ENCODE measurements around the gene ZFHX3.

The ZFHX3 gene

GRCh38 chr16:72969812-72970211 lies 78.1 kb downstream of the ZFHX3 start:
- DNase-seq, result no peak

DNA sequence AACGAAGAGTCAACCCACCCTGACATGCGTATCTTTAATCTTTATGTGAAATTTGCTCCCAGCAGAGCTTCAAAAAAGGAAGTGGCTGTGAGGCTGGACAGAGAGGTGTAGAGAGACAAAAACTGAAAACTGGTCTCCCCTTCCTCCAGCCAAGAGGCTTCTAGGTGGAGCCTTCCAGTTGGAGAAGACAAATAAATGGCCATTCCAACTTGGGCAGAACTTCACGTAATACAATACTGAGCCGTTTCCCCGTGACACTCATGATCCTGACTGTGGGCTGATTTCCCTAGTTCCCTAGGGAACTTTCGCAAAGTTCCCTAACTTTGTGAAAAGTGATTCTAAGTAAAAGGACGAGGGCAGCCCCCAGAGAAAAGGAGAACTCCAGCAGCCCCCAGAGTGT lies 78.8 kb downstream of the ZFHX3 start:
- no peak for DNase-seq

GRCh38 chr16:72967941-72968340 lies 80.0 kb downstream of the ZFHX3 start:
- no peak for DNase-seq

DNA sequence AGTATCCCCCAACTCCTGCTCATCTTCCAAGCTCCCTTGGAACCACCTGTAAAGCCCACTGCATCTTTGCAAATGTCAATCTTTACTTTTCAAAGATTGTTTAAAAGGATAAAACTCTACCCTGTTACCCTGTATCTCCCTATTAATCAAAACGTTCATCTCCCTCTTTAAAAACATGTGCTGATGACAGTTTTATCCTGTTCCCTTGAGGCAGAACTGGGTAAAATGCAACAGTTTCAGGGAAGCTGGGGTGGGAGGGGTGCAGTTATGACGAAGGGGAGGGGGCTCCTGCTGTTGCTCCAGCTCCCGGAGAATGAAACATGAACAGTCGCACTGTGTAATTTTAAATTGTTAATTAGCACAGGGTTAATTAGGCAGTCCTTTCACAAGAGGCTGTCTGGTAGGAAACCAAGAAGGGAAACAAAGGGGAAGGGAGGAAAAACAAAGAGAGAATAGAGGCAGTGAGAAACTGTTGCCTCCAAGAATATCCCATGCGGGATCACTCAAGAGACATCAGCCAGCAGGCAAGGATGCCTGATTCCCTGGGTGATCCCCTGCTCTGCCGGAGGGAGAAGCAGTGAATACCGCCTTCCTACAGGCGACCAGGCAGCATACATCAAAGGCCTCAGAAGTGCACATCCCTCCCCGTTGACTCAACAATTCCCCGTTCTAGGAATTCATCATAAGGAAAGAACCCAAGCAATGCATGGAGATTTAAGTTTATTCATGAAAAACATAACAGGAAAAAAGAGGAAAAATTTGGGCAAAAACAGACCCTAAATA lies 84.2 kb downstream of the ZFHX3 start:
- no peak for DNase-seq

DNA sequence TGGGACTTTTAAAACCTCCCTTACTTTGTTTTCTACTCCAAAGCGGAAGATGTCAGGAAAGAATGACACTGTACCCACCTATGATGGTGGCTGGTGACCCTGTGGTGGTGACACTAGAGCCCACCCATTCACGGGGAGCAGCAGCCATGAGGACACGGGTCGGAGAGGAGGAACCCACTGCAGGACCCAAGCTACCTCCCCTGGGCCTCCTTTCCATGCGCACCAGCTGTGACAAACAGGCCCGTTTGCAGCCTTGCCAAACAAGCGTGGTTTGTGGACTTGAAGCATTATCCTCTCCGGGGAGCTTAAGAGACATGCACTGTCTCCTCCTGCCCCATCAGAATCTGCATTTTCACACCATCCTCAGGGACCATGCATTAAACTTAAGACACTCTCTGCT lies 85.6 kb downstream of the ZFHX3 start:
- DNase-seq, result no peak

- DNase-seq, result no peak
Observed at GRCh38 chr16:72961863-72962262, 86.1 kb downstream of the ZFHX3 start.

GRCh38 chr16:72961115-72961832 lies 86.7 kb downstream of the ZFHX3 start:
- no peak for DNase-seq

DNA sequence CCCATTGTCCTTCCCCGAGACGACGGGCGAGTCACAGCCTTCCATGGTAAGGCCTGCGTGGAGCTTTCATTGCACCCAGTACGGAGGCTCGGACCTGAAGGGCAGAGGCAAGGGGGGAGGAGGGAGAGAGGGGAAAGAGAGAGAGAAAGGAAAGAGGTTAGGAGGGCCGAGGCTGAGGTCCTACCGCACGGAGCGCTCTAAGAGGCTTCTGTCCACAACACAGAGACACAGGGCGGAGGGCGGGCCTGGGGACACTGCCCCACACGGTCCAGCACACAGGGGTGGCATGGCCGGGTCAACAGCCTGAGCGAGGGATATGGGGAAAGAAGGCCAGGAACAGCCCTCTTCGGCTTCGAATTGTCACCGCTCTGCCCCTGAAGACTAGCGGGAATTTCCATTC lies 87.8 kb downstream of the ZFHX3 start:
- no peak for DNase-seq

DNA sequence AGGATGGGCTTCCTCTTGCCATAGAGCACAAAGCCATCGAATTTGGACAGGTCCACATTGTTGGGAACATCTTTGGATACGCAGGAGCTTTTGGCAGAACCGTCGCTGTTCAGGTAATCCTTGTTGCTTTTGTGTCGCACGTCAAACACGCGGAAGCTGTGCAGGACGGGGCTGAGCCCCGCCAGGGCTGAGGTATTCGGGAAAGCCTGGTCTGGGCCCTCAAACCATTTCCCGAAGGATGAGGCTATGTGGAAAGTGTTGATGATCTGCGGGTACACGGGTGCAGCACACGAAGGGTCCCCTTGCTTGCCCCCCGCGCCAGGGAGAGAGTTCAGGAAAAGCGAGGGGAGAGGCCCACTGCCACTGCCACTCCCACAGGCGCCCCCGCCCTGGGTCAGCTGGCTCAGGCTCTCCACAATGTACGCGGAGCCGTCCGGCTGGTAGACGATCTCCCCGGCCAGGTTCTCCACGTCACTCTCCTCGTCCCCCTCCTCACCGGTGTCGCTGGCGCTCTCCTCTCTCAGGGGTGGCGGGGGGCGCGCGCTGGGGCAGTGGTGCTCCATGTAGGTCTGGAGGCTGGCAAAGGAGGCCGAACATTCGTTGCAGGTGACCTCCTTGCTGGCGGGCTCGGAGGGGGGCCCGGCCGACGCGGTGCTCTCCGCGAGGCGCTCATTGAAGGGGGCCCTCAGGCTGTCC lies 88.5 kb downstream of the ZFHX3 start:
- no peak for DNase-seq

DNA sequence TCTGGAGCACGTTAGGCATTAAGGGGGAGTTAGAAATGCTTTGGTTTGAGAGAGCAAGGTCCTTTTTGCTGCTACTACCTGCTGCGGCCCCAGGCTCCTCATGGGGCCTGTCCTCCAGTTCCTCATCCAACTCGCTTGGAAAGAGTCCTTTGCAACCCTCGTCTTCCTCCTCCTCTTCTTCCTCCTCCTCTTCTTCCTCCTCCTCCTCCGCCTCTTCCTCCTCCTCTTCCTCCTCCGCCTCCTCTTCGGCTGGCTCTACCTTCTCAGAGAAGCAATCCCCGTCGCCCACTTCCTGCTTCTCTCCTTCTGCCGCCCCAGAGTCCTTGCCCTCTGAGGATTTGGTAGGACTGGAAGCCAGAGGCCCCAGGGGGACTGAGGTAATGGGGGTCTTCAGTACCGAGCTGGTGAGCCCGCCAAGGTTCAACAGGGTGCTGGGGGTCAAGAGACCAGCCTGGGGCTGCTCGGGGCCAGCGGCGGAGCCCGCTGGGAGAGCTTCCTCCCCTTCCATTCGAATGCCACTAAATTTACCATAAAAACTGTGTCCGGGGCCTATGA lies 89.3 kb downstream of the ZFHX3 start:
- DNase-seq, result no peak

DNA sequence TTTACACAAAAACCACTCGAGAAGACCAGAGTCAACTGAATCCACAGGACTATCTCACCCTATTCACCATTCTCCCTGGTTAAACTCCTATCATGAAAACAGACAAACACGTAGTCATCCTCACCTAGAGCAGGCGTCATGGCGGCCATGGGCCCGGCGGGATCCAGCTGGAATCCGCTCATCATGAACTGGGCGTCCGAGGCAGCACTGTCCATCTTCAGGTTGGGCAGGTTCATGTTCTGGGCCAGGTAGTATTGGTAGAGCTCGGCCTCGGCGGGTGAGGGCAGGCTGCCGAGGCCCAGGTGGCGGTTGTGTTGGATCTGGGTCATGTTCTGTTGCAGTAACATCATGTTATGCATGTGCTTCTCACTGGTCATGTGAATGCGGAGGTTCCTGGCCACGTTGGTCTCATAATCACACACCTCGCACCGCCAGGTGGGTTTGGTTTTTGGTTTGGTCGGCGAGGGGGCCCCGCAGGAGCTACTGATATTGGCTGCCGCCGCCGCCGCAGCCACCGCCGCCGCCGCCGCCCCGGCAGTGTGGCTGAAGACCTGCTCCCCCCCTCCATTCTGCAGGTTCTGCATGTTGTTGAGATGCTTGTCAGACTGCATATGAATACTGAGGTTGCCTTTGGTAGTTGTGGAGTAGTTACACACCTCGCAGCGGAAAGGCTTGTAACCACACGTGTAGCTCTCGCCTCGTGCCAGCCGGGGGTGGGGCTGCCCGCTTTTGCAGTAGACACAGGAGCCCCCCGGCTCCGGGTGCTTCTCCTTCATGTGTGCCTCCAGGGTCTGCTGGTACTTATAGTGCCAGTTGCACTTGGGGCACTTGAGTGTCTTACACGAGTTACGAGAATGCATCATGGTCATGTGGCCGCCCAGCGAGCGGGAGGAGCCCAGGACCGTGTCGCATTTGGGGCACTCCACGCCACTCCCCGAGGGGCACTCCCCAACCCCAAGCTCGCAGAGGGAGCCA lies 90.3 kb downstream of the ZFHX3 start:
- no peak for DNase-seq

DNA sequence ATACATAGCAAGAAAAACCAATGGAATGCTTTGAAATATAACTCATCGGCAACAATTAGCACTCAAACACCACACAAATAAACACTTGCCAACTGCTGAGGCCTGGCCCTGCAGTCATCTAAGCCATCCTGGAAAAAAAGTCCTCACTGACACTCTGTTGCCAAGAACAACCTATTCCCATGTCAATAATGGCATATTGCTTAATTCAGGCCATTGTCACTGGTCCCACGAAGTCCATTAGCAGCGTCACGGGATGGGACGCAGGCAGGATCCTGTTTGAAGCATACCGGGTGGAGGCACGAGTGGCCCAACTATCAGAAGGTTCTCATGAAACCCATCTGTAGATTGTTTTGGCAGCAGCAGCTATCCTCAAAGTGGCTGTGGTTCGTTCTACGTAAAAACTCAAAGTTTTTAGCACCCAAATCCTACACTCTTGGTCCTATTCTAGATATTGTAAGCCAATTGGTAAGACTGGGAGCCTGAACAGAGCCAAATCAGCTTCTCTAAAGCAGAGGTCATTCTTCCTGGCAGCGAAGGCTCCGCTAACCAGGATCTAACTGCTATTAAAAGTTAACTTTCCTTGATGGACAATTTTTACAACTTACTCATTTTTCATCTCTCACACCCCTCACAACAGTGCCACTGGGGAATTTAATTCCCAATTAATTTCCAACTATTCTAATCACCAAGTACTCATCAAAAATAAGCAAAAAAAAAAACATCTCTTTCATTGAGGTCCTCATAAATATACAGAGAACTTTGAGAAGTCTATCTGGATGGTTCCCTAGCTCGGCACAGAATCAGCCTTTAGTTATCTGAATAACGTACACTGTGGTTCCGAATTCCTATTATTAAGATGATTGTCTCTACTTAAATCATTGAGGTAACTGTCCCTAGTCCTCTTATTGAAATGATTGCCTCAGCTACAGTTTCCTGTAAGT lies 91.5 kb downstream of the ZFHX3 start:
- no peak for DNase-seq

GRCh38 chr16:72952811-72953271 lies 95.1 kb downstream of the ZFHX3 start:
- DNase-seq, result no peak

DNA sequence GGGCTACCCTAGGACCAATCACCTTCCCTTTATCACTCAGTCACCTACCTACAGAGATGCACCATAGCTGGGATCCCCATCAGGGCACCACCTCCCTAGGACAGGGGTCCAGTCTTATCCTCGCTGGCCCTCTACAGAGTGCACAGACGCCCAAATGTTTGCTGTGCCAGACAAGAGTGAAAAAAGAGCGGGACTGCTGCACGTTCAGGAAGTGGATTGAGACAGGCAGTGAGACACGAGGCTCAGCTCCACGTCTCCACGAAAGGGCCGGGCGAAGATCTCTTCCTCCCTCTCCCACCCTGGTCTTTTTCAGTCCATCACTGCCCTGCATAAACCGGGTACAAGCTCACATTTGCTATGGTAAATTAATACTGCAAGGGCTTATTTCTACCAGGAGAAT lies 95.5 kb downstream of the ZFHX3 start:
- no peak for DNase-seq

DNA sequence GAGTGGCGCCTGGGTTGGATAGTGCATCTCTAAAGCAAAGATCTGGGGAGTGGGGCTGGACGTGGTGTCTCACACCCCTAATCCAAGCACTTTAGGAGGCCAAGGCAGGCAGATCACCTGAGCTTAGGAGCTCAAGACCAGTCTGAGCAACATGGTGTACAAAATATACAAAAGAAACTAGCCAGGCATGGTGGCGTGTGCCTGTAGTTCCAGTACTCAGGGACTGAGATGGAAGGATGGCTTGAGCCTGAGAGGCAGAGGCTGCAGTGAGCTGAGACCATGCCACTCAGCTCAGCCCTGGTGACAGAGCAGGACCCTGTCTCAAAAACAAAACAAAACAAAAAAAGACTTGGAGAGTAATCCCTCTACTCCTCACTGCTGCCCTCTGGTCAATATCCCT lies 96.0 kb downstream of the ZFHX3 start:
- DNase-seq, result no peak

DNA sequence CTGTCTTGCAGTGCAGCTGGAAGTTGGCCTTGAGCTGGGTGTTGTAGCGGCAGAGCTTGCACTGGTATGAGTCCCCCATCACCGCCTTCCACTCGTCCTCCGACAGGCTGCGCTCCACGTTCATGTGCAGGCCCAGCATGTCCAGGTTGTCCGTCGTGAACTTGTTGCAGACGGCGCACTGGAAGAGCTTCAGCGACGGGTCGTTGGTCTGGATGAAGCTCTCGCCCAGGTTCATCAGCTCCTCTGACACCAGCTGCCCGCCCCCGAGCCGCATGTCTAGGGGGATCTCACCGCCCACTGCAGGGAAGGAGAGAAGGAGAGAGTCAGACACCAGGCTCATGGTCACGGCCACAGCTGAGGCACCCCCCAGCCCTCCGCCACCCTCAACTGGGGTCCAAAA lies 97.3 kb downstream of the ZFHX3 start:
- DNase-seq, result no peak

- no peak for DNase-seq
Observed at GRCh38 chr16:72948238-72948829, 99.6 kb downstream of the ZFHX3 start.

DNA sequence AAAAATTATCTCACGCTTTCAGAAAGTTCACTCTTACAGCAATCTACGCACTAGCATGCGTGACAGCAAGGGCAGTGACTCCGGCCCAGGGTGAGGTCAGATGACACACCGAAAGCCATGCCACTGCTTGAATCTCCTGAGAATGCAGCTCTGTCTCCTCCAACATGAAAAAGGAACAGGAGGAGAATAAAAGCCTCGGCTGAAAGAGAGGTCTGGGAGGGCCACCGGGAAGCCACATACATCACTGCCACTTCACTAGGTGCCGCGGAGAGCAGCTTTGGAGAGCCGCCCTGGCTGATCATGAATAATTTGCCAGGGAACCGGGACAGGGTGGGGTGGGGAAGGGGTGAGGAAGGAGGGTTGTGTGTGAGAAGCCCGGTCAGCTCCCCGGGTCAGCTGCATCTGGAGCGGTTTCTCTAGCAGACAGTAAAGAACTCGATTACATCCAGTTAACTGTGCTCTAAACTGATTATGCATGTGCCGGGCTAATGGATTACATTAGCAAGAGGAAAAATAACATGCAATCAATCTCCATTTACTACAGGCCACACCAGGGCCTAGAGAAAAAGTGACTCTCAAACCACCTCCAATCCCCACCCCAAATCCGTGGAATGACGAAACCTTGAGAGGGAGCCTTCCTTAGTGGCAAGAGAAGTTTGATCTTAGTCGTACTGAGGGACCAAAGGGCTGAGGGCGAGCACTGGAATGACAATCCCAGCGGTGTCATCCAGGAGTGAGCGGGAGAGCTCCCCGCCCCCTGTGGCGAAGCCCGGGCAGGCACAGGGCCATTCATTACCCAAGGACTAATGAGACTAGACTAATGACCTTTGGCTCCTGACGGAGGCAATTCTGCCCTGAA lies 100.3 kb downstream of the ZFHX3 start:
- no peak for DNase-seq

- DNase-seq, result no peak
Observed at GRCh38 chr16:72946474-72947194, 101.3 kb downstream of the ZFHX3 start.
